ENCODE measurements around the gene UGT2B7. TPM values are rescaled to one million over a fixed set of nuclear protein-coding genes. Genes with fewer than 3 reads are reported as not detected.

UGT2B7 gene
- total RNA-seq, 1 experiment from 2014 or later, result not detected

DNA sequence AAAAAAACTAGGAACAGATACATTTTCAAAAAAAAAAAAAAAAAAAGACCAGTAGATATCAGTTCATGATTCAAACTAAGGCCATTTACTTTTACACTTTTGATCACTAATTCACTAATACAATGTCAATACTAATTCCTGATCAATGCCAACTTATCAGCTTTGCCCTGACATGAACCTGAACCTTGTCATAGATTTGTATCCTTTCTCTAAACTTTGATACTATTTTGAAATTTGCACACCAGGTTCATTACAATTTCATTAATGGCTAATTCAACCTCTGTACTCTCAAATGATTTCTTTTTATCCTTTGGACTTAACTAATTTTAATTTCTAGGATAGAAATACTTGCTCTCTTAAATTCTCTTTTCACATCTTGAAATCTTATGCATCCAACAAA lies 37.7 kb downstream of the UGT2B7 start:
- in situ Hi-C loops (cut with HindIII; ENCODE audit: low sequenced_read_pairs), result no loop called here
- no peak for DNase-seq (ENCODE audit: low spot score)

- in situ Hi-C loops (cut with HindIII; ENCODE audit: low sequenced_read_pairs), result no loop called here
- DNase-seq (ENCODE audit: low spot score), result no peak
These were observed 38.2 kb downstream of the UGT2B7 start for GRCh38 chr4:69134471-69134870.

DNA sequence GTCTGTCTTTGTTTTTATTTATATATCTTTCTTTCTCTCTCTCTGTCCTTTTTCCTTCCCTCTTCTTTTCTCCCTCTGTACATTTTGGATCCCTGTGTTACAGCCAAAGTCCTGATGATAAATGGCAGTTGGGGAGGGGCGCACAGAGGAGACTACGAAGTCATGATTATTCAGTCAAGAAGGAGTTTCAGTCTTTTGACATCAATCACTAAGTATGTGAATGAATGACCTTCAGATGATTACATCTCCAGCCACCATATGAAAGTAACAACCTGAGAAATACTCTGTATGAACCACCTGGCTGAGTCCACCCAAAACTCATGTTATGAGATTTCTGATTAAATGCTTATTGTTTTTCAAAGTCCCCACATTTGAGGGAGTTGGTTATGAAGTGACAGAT lies 45.0 kb downstream of the UGT2B7 start:
- no peak for DNase-seq (ENCODE audit: low spot score)
- in situ Hi-C loops (cut with HindIII; ENCODE audit: low sequenced_read_pairs), result no loop called here

- in situ Hi-C loops (cut with HindIII; ENCODE audit: low sequenced_read_pairs), result no loop called here
- no peak for DNase-seq (ENCODE audit: low spot score)
These were observed 51.1 kb downstream of the UGT2B7 start for GRCh38 chr4:69147334-69147733.

DNA sequence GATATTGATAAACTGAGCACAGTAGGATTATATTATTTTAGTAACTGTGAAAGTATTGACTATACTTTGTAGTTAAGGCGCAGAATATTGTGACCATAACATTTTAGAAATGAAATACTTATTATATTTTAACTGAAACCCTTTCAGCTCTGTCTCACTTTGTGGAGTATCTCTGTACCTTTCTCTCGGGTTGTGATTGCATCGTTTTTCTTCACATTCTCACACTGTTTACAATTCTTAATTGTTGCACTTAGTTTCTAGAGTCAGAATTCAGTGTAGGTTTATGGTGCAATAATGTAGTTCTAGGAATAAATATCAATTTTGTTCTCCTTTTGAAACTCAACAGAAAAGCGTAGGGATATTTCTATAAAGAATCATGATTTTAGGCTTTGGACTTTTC lies 57.7 kb downstream of the UGT2B7 start:
- no peak for DNase-seq (ENCODE audit: low spot score)
- in situ Hi-C loops (cut with HindIII; ENCODE audit: low sequenced_read_pairs), result no loop called here

DNA sequence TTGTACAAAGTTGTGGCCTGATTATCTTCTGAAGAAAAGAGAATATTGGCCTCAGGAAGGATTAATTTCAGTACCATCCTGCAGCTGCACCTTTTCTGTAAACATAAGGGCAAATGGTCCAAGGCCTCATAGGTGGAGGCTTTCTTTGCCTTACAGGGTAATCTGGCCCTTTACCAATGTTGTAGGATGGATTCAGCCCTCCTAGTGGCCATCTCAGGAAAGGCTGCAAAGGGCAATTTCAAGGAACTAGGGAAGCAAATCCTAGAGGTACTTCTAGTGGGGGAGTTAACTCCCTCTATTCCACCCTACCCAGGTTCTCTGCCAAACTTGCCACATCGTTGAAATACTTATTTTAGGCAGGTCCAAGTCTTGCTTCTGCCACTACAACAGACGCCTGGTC lies 60.6 kb downstream of the UGT2B7 start:
- no peak for DNase-seq (ENCODE audit: low spot score)
- in situ Hi-C loops (cut with HindIII; ENCODE audit: low sequenced_read_pairs), result no loop called here

Other genes with a start within 250 kb of the UGT2B7 start
- gene UGT2A3, start 144.7 kb upstream of the UGT2B7 start, total RNA-seq (2014; rRNA removed; shearing (Covaris generic)), result not detected in 2 replicates
- gene UGT2B11, start 118.3 kb downstream of the UGT2B7 start, total RNA-seq (2014; rRNA removed; shearing (Covaris generic)), result not detected in 2 replicates
- not detected in 2 replicates for gene UGT2B28, start 184.0 kb downstream of the UGT2B7 start, total RNA-seq (2014; rRNA removed; shearing (Covaris generic))